C4-2B (cell line): ENCODE measurements around the gene MECP2.

Source experiments
- H3K27ac ChIP-seq: fragments of 450-650 bp; 2 replicates; pipeline ENCODE4 v1.5.1; 2017
- ZFX ChIP-seq: fragments of 450-650 bp; IDR thresholded peaks from 2 replicates; pipeline ENCODE4 v1.6.1; 2017
- TF ChIP-seq, protein P1 (sequence below): fragments of 450-650 bp; conservative IDR thresholded peaks from 2 replicates; pipeline ENCODE4 v1.5.1; 2017; ENCODE audit warnings: mild to moderate bottlenecking

MECP2 gene

DNA sequence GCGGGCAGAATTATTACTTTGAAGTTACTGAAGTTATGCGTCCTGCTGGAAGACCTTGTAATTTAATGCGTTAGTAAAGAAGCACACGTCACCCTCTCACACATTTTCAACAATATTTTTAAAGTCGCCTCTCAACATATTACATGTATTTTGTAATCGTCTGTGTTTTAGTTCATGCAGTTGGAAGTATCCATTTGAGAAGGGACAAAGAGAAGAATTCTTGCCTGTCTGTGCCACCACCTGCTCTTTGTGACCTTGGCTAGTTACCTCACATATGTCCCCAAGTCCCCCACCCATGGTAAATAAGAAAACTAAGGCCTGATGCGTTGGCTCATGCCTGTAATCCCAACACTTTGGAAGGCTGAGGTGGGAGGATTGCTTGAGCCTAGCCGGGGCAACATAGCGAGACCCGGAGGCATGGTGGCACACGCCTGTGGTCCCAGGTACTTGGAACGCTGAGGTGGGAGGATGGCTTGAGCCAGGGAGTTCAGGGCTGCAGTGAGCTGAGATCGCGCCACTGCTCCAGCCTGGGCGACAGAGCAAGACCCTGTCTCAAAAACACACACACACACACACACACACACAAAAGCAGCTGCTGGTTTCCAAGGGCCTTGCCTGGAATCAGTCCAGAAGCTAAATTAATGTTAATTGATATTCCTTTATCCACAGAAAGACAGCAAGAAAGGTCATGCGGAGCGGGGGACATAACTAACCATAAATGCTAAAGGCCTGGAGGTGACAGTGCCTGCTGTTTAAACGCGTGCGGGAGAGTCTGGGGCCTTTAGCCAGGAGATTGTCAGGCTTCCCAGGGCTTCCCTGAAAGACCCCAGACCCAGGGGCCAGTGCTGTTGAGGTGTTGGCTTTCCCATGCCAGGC, 124.2 kb downstream of the MECP2 start:
- H3K27ac ChIP-seq: peak overlapping the region; percentile 100
- TF ChIP-seq, protein P1, sequence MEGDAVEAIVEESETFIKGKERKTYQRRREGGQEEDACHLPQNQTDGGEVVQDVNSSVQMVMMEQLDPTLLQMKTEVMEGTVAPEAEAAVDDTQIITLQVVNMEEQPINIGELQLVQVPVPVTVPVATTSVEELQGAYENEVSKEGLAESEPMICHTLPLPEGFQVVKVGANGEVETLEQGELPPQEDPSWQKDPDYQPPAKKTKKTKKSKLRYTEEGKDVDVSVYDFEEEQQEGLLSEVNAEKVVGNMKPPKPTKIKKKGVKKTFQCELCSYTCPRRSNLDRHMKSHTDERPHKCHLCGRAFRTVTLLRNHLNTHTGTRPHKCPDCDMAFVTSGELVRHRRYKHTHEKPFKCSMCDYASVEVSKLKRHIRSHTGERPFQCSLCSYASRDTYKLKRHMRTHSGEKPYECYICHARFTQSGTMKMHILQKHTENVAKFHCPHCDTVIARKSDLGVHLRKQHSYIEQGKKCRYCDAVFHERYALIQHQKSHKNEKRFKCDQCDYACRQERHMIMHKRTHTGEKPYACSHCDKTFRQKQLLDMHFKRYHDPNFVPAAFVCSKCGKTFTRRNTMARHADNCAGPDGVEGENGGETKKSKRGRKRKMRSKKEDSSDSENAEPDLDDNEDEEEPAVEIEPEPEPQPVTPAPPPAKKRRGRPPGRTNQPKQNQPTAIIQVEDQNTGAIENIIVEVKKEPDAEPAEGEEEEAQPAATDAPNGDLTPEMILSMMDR: no peak
- no peak for TF ChIP-seq ZFX

DNA sequence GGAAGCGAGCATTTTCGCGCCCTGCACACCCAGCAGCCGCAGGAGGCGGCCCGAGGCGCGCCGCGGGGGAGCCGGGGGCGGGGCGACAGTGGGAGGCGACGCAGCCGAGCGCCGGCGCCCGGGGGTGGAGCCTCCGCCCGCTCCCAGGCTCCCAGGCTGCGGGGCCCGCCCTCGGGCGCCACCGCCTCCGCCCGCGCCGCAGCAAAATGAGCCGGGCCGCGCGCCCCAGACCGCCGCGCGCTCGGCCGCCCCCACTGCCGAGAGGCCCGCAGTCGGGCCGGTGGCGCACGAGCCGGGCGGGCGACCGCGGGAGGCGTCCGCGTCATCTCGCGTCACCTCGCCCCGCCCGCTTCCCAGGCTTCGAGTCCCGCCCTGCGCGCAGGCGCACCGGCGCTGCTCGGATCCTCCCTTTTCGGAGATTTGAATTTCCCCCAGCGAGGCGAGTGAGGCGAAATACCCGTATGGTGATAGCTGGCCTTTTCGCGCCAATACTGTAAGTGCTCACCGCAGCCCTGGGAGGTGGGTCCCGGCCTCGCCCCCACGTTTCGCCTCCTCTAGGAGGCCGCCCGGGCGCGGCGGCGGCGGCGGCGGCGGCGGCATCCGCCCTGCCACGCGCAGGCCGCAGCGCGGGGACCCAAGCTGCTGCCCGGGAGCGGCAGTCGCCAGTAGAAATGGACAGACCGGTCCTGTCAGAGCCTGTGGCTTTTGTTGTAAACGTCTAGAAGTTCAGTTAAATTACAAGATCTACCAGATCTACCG, 125.0 kb downstream of the MECP2 start, which contains the start of gene TMEM187:
Gene TMEM187 (plus strand): TSS at position 387 of the 759 bp plus-strand sequence. CDS start 9,309 bp downstream, outside the sequence.
- peak within 1 kb of the TSS; percentile 100 for H3K27ac ChIP-seq
- TF ChIP-seq ZFX: peak; percentile 70; the same call in 1 of the 2 replicates
- TF ChIP-seq, protein P1: no peak
